K562 (cell line): Measurements from ENCODE around the gene LMOD1.
"Not testable (repeated sequence)": the region's sequence is repeated elsewhere in the genome, so short reads cannot be mapped to it uniquely, and the experiment has no call there.

ENCODE experiments used
- CC2D1A ChIP-seq: fragments of 450-650 bp; IDR thresholded peaks from 2 replicates; pipeline ENCODE4 v1.6.1; 2017; ENCODE audit warnings: mild to moderate bottlenecking
- ESRRA ChIP-seq: fragments of 450-650 bp; IDR thresholded peaks from 2 replicates; pipeline ENCODE4 v1.6.1; 2014; ENCODE audit warnings: low read depth, mild to moderate bottlenecking, moderate library complexity, borderline replicate concordance
- GABPB2 ChIP-seq: fragments of 250-450 bp; sonication (Bioruptor Pico); conservative IDR thresholded peaks from 2 replicates; pipeline ENCODE4 v1.5.1; 2021; ENCODE audit warnings: mild to moderate bottlenecking
- ILK ChIP-seq: fragments of 450-650 bp; IDR thresholded peaks from 2 replicates; pipeline ENCODE4 v1.6.1; 2016; ENCODE audit warnings: missing genetic modification characterization, low read depth, mild to moderate bottlenecking, missing compliant biosample characterization, moderate library complexity, borderline replicate concordance
- RAD21 ChIP-seq, 2 experiments: fragments of 250-450 bp in 1 of 2; fragments of 450-650 bp in 1 of 2; sonication (Bioruptor Pico) in 1 of 2; formaldehyde crosslinking in 1 of 2; IDR thresholded peaks in 1 of 2; conservative IDR thresholded peaks in 1 of 2; 2 replicates each; pipeline versions ENCODE4 v1.4.0 to v1.8.0; 2020 to 2022; ENCODE audit warnings: mild to moderate bottlenecking in 2 of 2, moderate library complexity in 1 of 2
- ZNF316 ChIP-seq: fragments of 450-650 bp; IDR thresholded peaks from 2 replicates; pipeline ENCODE4 v1.6.1; 2016
- TF ChIP-seq, protein P1 (sequence below): fragments of 250-450 bp; sonication (Bioruptor Pico); IDR thresholded peaks from 2 replicates; pipeline ENCODE4 v1.5.0; 2020; ENCODE audit warnings: mild to moderate bottlenecking, borderline replicate concordance
- TF ChIP-seq, protein P2 (sequence below): sonication (generic); formaldehyde crosslinking; IDR thresholded peaks from 2 replicates; pipeline ENCODE4 v1.8.0; 2022; ENCODE audit warnings: mild to moderate bottlenecking, low read depth, missing genetic modification reagents

DNA sequence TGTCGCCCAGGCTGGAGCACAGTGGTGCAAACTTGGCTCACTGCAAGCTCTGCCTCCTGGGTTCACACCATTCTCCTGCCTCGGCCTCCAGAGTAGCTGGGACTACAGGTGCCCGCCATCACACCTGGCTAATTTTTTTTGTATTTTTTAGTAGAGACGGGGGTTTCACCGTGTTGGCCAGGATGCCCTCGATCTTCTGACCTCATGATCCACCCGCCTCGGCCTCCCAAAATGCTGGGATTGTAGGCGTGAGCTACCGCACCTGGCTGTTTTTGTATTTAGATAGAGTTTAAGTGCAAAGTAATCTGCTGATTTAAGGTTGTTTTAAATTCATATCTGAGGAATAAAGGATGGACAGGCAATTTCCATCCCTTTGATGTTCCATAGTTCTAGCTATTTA is 16.0 kb upstream of the LMOD1 start:
- TF ChIP-seq GABPB2; CC2D1A; ZNF316; ILK (tag); ESRRA; RAD21 (CRISPR knock-in tag; conservative IDR thresholded peaks at IDR 0.05 in 1 of 2, IDR thresholded peaks at IDR 0.05 in 1 of 2): not testable (repeated sequence)
- TF ChIP-seq, protein P1, sequence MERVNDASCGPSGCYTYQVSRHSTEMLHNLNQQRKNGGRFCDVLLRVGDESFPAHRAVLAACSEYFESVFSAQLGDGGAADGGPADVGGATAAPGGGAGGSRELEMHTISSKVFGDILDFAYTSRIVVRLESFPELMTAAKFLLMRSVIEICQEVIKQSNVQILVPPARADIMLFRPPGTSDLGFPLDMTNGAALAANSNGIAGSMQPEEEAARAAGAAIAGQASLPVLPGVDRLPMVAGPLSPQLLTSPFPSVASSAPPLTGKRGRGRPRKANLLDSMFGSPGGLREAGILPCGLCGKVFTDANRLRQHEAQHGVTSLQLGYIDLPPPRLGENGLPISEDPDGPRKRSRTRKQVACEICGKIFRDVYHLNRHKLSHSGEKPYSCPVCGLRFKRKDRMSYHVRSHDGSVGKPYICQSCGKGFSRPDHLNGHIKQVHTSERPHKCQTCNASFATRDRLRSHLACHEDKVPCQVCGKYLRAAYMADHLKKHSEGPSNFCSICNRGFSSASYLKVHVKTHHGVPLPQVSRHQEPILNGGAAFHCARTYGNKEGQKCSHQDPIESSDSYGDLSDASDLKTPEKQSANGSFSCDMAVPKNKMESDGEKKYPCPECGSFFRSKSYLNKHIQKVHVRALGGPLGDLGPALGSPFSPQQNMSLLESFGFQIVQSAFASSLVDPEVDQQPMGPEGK (CRISPR knock-in tag), result not testable (repeated sequence)
- TF ChIP-seq, protein P2, sequence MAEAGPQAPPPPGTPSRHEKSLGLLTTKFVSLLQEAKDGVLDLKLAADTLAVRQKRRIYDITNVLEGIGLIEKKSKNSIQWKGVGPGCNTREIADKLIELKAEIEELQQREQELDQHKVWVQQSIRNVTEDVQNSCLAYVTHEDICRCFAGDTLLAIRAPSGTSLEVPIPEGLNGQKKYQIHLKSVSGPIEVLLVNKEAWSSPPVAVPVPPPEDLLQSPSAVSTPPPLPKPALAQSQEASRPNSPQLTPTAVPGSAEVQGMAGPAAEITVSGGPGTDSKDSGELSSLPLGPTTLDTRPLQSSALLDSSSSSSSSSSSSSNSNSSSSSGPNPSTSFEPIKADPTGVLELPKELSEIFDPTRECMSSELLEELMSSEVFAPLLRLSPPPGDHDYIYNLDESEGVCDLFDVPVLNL (CRISPR knock-in tag), result not testable (repeated sequence)
